ENCODE measurements around the gene ACSS1.

ACSS1 gene

DNA sequence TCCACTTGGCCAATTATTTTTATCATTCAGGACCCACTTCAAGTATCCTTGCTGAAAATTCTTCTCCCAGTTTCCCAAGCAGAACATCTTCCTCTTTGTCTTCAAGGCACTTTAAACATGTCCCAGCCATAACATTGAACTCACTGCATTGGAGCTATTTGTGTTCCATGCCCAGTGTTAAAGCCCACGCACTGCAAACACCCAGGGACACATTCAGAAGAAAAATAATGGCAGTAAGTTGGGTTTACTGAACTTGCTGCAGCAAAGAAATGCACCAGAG is 63.8 kb downstream of the ACSS1 start:
- no peak for DNase-seq (ENCODE audit: low read depth in 3 of 3)

DNA sequence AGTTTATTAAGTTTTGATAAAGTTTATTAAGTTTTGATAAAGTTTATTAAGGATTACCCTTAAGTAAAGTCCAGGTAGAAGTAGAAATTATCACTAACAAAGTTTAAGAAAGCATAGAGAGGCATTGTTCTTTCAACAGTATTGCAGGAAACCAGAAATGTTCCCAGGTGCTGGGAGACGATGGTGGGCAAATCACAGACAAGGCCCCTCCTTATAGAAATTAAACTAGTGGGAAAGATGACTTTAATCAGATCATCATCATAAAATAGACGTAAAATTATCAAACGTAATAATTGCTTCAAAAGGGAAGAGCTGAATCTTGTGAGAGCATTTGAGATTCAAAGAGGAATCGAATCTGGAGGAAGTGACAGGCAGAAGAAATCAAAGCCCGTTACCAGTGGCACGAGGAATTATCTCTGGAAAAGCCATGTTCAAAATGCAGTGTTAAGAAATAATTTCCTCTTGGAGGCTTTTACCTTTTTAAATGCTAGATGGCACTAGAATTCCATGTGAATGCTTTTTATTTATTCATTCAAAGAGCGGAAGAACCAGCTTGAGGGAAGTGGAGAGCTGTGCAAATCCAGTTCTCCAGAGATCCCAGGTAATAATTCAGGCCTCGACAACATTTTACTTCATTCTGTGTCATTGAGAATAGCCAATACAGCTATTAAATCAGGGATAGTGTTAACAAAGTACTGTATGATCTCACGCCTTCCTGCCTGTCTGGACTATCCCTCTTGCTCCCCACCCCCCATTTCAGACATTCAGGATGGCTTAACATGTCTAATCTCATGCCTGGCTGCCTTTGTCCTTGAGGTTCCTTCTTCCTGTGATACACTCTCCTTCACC is 64.4 kb downstream of the ACSS1 start:
- no peak for DNase-seq (ENCODE audit: low read depth in 3 of 3)

DNA sequence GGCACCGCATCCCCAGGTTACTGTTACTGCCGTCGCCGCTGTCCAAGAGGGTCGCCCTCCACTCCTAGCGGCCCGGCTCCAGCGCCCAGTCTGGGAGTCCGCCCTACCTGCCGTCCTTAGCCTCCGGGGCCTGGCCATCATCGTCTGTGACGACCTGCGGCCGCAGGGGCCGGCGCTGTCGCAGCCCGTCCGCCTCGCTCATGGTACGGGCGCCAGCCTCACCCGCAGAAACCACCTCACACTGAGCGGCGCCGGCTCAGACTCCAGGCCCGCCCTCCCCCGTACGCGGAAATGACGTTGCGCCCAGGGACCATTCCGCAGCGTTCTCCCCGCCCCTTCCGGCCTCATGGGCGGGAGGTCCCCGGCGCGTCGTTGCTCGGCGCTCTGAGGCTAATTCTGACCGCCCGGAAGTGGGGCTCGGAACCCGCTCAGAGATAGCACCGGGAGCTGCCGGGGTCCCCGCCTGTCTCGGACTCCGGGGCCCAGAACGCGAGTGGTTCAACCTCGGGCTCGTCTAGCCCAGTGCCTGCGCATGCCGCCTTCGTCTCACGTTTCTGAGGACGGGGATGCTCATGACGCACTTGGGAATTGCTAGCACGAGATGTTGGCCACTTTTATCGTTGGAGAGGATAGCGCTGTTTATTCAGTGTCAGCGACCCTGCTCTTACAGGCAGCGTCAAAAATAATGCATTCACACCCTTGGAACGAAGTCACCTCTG is 65.3 kb downstream of the ACSS1 start, which contains the start of gene APMAP:
Gene APMAP (minus strand): TSS at position 265 of the 719 bp plus-strand sequence. CDS start 63 bp downstream, at position 202.
- peak; percentile 95 to 96 (median 95) for DNase-seq (ENCODE audit: low read depth in 3 of 3)

DNA sequence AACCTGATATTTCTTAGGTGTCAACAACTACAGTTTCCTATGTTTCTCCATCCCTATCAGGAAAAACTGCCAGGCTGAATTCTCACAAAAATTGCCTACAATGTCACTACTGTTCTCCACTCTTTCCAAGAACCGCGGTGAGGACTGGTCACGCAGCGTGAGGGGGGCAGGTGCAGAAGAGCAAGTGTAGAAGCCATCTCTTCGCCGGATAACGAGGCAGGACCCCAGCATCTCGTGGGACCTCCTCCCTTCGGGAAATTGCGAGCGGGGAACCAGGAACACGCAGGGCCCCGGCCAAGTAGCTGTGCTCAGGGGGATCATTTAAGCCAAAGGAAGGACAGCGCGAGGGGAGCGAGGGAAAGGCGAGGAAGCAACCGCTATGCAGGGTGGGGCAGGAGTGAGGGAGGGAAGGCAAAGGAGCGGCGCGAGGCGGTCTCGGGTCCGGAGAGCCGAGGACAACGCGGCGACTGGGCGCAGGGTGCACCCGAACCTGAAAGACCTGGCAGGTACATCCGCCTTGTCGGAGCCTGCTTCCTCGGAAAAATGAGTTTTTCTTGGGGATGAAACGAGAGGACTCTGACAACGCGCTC is 65.9 kb downstream of the ACSS1 start:
- peak in 1 of 3 experiments; percentile 21 for DNase-seq (ENCODE audit: low read depth in 3 of 3)

DNA sequence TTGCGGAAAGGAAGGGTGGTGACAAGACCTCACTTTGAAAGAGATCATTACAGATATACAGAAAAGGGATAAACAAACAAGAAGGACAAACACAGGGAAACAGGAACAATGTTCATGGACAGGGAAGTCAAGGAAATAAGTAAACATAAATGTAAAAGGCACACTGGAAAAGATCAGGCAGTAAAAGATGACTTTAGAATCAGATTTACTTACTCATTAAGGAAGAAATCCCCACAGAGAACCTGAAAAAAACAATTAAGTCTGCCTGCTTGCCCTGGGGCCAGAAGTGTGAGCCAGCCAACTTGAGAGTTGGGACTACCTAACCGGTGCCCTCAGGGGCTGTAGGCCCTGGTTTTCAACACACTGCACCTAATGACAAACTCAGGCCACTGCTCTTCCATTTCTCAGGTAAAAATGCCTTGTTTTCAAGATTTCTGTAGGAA is 67.1 kb downstream of the ACSS1 start:
- no peak for DNase-seq (ENCODE audit: low read depth in 3 of 3)

DNA sequence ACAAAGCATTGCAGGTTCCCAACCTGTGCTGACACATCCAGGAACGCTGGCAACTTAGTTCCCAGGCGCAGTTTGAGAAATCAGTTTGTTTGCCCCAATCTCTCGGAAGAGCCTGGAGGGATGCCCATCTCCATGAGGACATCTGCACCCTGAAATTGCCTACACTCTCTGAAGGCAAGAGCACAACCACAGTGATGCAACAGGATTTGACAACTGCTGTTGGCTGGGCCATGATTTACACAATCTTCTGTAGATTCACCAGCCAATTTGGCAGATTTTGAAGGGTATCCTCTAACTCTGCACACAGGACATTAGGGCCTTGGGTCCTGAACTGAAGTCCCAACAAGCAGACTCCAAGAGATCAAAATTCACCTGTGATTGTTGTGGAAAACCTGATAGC is 68.8 kb downstream of the ACSS1 start:
- DNase-seq (ENCODE audit: low read depth in 3 of 3) = no peak

DNA sequence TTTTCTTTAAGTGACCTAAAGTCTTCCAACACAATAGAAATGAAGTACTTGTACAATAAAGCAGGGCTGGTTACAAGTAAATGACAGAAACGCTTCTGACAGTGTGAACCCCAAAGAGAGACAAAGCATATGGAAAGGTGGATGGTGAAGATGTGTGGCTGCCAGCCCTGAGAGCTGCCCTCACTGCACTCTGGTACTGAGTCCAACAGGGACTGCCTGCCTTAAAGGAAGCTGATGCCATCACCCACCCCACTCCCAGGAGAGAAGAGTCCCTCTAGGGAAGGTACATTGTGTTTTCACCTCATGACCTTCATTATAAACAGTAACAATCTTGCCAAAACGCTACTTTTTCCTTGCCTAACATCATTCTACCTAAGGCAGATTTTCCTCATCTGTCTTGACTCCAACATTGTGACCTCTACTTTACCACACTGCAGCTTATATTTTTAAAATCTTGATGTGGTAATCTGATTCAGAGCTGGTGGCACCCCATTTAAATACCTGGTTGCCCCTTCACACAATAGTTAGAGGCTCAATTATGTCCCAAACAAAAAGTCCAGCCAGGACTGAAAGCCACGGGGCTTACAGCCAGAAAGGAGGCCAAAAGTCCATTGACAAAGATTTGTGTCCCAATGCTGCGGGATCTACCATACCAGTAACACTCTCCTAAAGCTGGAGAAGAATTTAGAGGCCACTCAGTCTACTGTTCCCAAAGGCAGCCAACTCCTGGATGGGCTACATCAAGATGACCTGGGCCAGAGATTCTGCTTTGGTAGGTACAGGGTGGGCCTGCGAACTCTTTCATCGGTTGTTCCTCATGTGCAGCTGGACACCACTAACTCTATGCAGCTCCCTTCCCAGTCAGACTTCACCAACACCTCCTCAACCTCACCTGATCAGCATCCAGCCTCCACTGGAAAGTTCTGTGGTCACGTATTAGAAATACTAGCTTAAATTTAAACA is 69.8 kb downstream of the ACSS1 start:
- no peak for DNase-seq (ENCODE audit: low read depth in 3 of 3)

DNA sequence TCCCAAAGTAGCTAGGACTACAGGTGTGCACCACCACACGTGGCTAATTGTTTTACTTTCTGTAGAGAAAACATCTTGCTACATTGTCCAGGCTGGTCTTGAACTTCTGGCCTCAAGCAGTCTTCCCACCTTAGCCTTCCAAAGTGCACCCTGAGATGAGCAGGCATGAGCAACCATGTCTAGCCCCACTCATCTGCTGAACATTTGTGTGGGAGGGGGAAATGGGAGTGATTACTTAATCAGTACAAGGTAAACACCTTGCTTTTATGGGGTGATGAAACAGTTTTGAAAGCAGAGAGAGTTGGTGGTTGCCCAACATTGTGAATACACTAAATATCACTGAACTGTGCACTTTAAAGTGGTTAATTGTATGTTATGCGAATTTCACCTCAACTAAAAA is 70.7 kb downstream of the ACSS1 start:
- DNase-seq (ENCODE audit: low read depth in 3 of 3) = no peak

DNA sequence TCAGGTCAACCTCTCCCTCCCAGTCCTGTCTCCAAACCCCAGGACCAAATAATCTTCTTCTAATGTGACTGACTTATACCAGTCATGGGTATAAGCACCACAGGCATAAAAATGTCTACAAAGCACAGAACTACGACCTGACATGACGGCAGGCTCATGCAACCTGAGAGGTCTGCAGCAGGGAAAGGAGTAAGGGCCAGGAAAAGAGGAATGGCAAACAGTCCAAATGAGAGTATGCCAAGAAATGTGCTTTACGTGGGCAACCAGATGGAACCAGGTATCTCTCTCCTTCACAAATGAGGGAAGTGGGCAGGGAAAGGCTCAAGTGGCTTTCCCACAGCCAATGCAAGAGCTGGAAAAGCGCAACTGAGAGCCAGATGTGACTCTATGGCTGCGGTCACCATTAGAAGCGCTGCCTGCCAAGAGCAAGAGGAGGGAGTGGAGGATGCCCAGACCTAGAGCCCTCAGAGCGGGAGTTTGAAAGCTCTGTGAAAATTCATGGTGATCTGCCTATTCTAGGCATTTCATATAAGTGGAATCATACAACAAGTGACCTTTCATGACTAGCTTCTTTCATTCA is 71.4 kb downstream of the ACSS1 start:
- no peak for DNase-seq (ENCODE audit: low read depth in 3 of 3)

DNA sequence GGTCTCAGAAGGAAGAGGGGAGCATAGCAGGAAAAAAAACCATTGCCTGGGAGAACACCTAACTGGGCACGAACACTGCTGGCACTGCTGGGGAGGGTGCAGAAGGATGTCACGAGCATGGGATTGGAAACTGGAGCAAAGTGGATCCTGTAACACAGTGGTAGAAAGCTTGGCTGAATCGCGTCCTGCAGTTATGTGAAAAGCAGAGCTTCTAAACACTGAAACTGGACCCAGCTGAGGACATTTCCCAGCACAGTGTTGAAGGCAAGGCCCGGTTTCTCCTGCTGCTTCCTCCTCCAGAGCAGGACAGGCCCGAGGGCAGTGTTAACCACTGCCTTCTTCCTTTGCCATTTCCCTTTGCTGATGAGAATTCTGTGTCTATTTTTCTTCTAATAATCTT is 72.1 kb downstream of the ACSS1 start:
- no peak for DNase-seq (ENCODE audit: low read depth in 3 of 3)

DNA sequence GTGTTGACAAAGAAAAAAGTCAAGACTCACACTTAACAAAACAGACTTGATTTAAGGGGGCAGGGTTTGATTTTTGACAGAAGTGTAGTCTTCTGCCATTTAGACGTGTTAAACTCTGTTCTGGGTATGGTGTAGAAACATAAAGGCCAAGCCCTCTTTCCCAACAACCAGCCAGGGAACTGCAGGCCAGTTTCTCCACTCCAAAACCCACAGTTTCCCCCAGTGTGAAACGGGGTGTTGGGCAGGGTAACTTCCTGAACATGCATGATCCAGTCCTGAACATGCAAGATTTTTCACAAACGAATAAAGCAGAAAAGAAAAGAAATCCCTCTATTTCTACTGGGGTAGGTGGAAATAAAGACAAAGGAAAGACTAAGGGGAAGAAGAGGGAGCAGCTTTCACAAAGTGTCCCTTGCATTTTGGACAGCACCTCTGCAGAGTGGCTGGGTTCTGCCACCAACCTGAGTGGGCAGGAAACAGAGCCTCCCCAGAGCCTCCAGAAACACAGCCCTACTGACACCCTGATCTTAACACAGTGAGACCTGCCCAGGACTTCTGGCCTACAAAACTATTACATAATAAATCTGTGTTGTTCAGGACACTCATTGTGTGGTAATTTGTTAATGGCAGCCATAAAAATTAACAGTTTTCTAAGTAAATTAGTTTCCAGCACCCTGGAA is 72.8 kb downstream of the ACSS1 start:
- no peak for DNase-seq (ENCODE audit: low read depth in 3 of 3)

DNA sequence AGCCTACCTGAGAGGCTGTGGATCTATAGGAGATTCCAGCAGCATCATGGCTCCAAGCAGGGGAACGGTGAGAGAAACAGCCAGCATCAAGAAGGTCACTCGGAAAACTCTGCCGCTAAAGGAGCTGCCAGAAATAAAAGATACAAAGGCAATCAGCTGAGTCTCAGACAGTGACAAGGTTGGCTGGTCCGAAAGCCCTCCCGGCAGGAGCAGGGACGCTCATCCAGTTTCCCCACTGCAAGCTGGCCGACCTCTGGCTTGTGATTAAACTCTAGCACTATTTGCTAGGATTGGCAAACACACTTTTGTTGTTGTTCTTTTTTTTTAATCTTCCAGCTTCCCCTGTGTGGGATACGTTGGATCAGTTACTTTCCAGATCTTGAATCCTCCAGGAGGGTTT is 74.0 kb downstream of the ACSS1 start:
- DNase-seq (ENCODE audit: low read depth in 3 of 3) = no peak

DNA sequence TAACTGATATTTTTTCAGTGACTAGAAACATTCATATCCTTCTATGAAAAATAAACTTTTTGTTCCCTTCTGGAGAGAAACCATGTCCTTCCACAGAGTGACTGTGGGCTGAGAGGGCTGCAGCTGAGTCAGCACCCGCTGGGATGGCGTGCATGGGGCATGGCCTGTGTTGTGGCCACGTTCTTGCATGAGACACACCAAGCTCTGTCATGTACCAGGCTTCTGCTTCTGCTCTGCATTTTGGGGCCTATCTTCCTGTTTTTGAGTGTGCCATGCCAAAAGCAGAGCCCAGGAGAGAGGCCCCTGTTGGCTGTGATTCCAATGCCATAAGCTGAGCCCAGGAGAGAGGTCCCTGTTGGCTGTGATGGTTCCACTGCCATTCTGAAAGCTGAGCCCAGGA is 76.1 kb downstream of the ACSS1 start:
- no peak for DNase-seq (ENCODE audit: low read depth in 3 of 3)

DNA sequence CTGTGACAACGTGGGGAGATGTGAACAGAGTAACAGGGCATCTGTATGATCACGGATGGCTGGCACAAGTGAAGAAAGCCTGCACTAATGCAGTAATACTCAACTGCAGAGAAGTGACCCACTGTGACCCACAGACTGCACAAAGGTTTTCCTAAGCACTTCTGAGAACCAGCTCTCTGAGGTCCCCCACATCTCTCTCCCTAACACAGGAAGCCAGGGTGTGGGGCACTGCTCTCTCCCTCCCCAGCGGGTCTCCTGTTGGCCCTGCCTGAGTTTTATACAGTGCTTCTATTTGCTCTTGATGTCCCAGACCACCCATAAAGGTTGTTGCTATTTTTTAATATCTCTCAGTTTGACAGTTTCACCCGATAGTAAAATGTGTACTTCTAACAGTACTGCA is 76.7 kb downstream of the ACSS1 start:
- no peak for DNase-seq (ENCODE audit: low read depth in 3 of 3)

DNA sequence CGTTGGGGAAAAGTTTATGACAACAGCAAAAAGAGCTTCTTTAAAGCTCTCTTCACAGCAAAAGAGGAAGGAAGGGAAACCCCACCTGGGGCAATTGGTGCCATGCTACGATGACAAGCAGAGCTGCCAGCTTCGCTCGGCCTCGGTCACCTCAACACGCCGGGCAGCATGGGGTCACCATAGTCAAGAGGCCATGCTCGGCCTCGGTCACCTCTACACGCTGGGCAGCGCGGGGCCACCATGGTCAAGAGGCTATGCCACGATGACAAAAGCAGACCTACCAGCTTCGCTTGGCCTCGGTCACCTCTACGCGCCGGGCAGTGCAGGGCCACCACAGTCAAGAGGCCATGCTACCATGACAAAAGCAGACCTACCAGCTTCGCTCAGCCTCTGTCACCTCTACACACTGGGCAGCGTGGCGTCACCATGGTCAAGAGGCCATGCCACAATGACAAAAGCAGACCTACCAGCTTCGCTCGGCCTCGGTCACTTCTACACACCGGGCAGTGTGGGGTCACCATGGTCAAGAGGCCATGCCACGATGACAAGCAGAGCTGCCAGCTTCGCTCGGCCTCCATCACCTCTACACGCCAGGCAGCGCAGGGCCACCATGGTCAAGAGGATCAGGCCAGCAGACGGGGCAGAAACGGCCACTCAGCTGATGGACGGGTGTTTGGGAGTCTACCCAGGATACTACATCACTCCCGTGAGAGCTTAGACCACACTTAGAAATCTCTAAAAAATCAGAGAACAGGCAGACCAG is 77.5 kb downstream of the ACSS1 start:
- DNase-seq (ENCODE audit: low read depth in 3 of 3) = no peak

DNA sequence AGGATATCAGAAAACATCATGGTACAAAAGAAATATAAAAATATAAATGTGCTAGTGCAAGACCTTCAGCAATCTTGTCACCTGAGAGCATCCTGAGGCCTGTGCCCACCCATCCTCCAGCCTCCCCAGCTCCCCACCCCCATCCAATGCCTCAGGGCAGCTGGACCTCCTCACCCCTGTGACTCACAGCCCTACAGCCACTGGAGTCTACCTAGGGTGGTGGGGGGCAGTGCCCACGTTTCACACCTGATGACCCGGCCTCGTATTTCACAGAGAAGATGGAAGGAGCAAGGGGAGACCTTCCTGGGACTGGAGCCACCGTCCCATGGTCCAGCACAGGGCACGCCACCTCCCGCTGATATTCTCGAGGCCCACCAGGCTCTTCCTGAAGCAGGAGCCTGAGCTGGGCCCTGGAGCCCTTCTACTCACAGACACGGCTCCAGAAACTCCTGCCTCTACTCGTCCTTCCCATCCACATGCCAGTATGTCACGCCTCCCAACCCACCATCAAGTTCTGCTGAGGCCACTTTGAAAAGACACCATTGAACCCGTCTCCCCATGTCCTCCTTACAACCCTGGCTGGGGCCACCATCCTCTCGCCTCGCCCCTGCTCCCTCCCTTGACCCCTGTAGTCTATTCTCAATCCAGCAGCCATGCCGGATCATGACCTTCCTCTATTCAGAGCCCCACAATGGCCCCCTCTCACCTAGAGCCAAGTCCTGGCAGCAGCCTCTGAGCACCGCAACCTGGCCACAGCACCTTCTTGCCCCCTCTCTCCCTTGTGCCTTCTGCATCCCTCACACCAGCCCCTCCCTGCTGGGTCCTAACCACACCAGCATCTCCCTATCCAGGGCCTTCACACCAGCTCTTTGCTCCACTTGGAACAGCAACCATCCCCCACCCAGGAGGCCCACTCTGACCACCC is 78.6 kb downstream of the ACSS1 start:
- DNase-seq (ENCODE audit: low read depth in 3 of 3) = no peak

DNA sequence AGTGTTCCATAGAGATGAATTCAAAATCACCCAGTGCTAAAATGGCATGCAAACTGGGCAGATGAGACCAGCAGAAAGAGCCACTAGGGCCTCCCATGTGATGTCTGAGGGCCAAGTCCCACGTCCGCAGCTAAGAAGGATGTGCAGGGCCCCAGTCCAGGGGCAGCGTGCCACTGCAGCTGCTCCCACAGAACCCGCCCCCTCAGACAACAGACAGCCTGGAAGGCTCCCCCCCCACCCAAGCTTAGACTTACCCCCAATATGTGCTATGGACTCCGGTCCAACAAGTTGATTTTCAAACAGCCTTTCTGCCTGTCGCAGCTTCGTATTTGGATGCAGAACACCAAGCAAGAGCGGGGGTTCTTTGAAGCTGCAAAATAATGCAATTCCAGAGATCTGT is 79.4 kb downstream of the ACSS1 start:
- no peak for DNase-seq (ENCODE audit: low read depth in 3 of 3)

DNA sequence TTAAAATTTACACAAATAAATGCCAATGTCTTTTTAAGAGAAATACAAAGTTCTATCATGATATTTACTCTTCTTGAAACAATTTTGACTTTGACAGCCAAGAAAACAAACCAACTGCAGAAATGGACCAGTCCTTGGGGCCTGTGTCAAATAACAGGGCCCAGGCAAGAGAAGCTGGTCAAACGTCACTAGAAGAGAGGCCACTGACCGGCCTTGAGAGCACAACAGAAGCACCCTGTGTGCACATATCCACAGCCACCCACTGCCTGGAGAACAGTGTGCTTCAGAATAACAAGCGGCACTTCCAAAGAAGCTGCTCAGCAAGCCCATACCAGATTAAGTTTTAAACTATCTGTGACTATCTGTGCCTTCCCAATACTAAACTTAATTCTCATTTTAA is 80.1 kb downstream of the ACSS1 start:
- no peak for DNase-seq (ENCODE audit: low read depth in 3 of 3)

DNA sequence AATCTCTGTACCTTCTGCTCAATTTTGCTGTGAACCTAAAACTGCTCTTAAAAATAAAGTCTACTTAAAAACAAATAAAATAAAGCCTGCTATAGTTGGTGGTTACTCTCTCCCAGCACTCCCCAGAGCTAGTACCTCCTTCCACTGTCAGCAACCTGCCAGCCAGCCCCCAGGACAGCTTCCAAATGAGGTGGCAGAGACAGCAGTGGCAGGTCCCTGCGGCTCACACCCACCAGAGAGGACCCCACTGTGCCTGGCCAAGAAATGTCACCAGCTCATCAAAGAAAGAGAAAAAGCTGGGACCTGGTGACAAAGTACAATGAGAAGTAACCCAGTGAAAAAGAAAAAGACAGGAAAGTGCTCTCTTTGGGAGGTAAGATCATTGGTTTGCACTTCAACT is 80.6 kb downstream of the ACSS1 start:
- no peak for DNase-seq (ENCODE audit: low read depth in 3 of 3)
